IMR-90 (cell line): ENCODE results near the gene NLGN1.

Source experiments
- BHLHE40 ChIP-seq: fragments of 150-350 bp; IDR thresholded peaks from 2 replicates; pipeline ENCODE4 v1.6.1; 2016; ENCODE audit warnings: mild to moderate bottlenecking, low read depth, low read length
- CEBPB ChIP-seq: IDR thresholded peaks from 2 replicates; pipeline ENCODE4 v1.6.1; 2012; ENCODE audit warnings: low read depth, low read length, improper control_type of control experiment
- CTCF ChIP-seq: conservative IDR thresholded peaks from 2 replicates; pipeline ENCODE4 v1.5.1; 2012; ENCODE audit warnings: mild to moderate bottlenecking, low read depth, low read length, improper control_type of control experiment
- MAFK ChIP-seq: IDR thresholded peaks from 2 replicates; pipeline ENCODE4 v1.6.1; 2012; ENCODE audit warnings: low read depth, low read length, improper control_type of control experiment
- MAZ ChIP-seq: IDR thresholded peaks from 2 replicates; pipeline ENCODE4 v1.6.1; 2012; ENCODE audit warnings: low read depth, mild to moderate bottlenecking, low read length, improper control_type of control experiment, moderate library complexity, borderline replicate concordance
- MXI1 ChIP-seq: IDR thresholded peaks from 2 replicates; pipeline ENCODE4 v1.6.1; 2012; ENCODE audit warnings: low read depth, mild to moderate bottlenecking, low read length, moderate library complexity, borderline replicate concordance
- NFE2L2 ChIP-seq: fragments of 150-350 bp; IDR thresholded peaks from 2 replicates; pipeline ENCODE4 v1.6.1; 2016; ENCODE audit warnings: low read depth, mild to moderate bottlenecking, low read length
- POLR2A ChIP-seq: IDR thresholded peaks from 2 replicates; pipeline ENCODE4 v1.6.1; 2012; ENCODE audit warnings: mild to moderate bottlenecking, low read depth, low read length
- RAD21 ChIP-seq: IDR thresholded peaks from 2 replicates; pipeline ENCODE4 v1.6.1; 2012; ENCODE audit warnings: low read length, improper control_type of control experiment
- RCOR1 ChIP-seq: IDR thresholded peaks from 2 replicates; pipeline ENCODE4 v1.6.1; 2012; ENCODE audit warnings: mild to moderate bottlenecking, low read length, improper control_type of control experiment; ENCODE audit not compliant: insufficient replicate concordance
- RFX5 ChIP-seq: IDR thresholded peaks from 2 replicates; pipeline ENCODE4 v1.8.0; 2012; ENCODE audit warnings: low read depth, mild to moderate bottlenecking, low read length, moderate library complexity
- SMC3 ChIP-seq: fragments of 150-350 bp; IDR thresholded peaks from 2 replicates; pipeline ENCODE4 v1.6.1; 2016; ENCODE audit warnings: low read depth, mild to moderate bottlenecking, antibody characterized with exemption, low read length, moderate library complexity
- TF ChIP-seq, protein P1 (sequence below): fragments of 150-350 bp; IDR thresholded peaks from 2 replicates; pipeline ENCODE4 v1.6.1; 2017; ENCODE audit warnings: mild to moderate bottlenecking, antibody characterized with exemption, low read length, low read depth

GRCh38 chr3:173501931-173502489 is 104.5 kb downstream of the NLGN1 start:
- TF ChIP-seq POLR2A, result no peak
- TF ChIP-seq CTCF, result no peak
- no peak for TF ChIP-seq NFE2L2
- no peak for TF ChIP-seq BHLHE40
- TF ChIP-seq RFX5, result no peak
- no peak for TF ChIP-seq CEBPB
- TF ChIP-seq RAD21, result no peak
- no peak for TF ChIP-seq SMC3
- TF ChIP-seq RCOR1, result no peak
- TF ChIP-seq, protein P1, sequence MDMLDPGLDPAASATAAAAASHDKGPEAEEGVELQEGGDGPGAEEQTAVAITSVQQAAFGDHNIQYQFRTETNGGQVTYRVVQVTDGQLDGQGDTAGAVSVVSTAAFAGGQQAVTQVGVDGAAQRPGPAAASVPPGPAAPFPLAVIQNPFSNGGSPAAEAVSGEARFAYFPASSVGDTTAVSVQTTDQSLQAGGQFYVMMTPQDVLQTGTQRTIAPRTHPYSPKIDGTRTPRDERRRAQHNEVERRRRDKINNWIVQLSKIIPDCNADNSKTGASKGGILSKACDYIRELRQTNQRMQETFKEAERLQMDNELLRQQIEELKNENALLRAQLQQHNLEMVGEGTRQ, result no peak
- TF ChIP-seq MXI1, result no peak
- TF ChIP-seq MAFK, result no peak
- no peak for TF ChIP-seq MAZ
